Fibroblast of lung (primary cell): ENCODE measurements around the gene USP36.

ENCODE experiments used
- EZH2 ChIP-seq: IDR thresholded peaks from 2 replicates; pipeline ENCODE4 v1.5.1; 2012; ENCODE audit warnings: low read length, control low read depth, mild to moderate bottlenecking; ENCODE audit errors: missing control alignments
- TF ChIP-seq, protein P1 (sequence below), 2 donors: IDR thresholded peaks in 1 of 2; conservative IDR thresholded peaks in 1 of 2; 1 replicate in 1 of 2; 2 replicates in 1 of 2; pipeline ENCODE4 v1.5.1; 2011 to 2012; ENCODE audit warnings: low read length in 2 of 2, control low read depth in 1 of 2, inconsistent platforms in 1 of 2, low read depth in 1 of 2, mild to moderate bottlenecking in 1 of 2

DNA sequence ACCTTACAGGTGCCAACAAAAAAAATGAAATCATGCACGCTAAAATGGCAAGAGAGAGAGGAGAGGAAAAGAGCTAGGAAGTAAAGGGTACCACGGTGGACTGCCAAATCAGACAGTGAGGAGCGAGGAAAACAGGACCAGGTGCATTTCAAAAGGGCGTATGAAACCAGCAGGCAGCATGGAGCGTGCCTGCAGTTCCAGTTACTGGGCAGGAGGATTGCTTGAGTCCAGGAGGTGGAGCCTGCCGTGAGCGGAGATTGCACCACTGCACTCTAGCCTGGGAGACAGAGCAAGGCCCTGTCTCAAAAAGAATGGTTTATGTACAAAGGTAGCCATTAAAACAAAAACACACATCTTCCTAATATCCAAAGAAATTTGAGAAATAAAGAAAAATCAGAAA lies 16.4 kb downstream of the USP36 start:
- TF ChIP-seq, protein P1, sequence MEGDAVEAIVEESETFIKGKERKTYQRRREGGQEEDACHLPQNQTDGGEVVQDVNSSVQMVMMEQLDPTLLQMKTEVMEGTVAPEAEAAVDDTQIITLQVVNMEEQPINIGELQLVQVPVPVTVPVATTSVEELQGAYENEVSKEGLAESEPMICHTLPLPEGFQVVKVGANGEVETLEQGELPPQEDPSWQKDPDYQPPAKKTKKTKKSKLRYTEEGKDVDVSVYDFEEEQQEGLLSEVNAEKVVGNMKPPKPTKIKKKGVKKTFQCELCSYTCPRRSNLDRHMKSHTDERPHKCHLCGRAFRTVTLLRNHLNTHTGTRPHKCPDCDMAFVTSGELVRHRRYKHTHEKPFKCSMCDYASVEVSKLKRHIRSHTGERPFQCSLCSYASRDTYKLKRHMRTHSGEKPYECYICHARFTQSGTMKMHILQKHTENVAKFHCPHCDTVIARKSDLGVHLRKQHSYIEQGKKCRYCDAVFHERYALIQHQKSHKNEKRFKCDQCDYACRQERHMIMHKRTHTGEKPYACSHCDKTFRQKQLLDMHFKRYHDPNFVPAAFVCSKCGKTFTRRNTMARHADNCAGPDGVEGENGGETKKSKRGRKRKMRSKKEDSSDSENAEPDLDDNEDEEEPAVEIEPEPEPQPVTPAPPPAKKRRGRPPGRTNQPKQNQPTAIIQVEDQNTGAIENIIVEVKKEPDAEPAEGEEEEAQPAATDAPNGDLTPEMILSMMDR (conservative IDR thresholded peaks at IDR 0.05 in 1 of 2, IDR thresholded peaks at IDR 0.05 in 1 of 2; ENCODE audit: low read depth in 1 of 2, low read length in 2 of 2): no peak
- TF ChIP-seq EZH2: no peak
